ENCODE results near the gene CST9. TPM values are rescaled to one million over a fixed set of nuclear protein-coding genes. Genes with fewer than 3 reads are reported as not detected.
A peak's percentile ranks its signal among the peaks of the same experiment; 100 is the strongest.
"Not testable (repeated sequence)": the region's sequence is repeated elsewhere in the genome, so short reads cannot be mapped to it uniquely, and the experiment has no call there.

The CST9 gene
- polyA plus RNA-seq, 2 of the 4 experiments (the other 2 are of a cell fraction) = not detected

GRCh38 chr20:23623666-23624323, 18.1 kb upstream of the CST9 start:
- peak overlapping the region; percentile 89; the same call in 2 of the 3 replicates for H3K4me2 ChIP-seq
- H3K27ac ChIP-seq = peak overlapping the region; percentile 2 to 74; a peak in 3 of 6 replicates
- ChIA-PET POLR2A (interaction anchor here (1.4 kb wide), 1 partner anchor 13 kb away, joined by 19 read pairs; the partner anchor contains the start of gene CST3), CTCF (interaction anchor here (0.7 to 1.2 kb wide), 3 partner anchors 15 to 206 kb away, joined by 3 read pairs; no protein-coding TSS in a partner anchor)
- H3K9me3 ChIP-seq = 0 out of 3 replicates have a peak, but pooled peaks cover 5% of the 10 kb centered on the region
- 74% methylated on average over 4 of the region's 4 CpGs for WGBS (ENCODE audit: missing lambda C conversion rate)
- peaks cover 30% of the 10 kb centered on the region for H3K4me1 ChIP-seq
- DNase-seq (ENCODE audit: low read depth in 1 of 2, low spot score in 1 of 2) = no peak
- no peak overlapping the region for H3K4me3 ChIP-seq
- no peak for FAIRE-seq
- TF ChIP-seq SMC3 (IDR thresholded peaks at IDR 0.05) = no peak
- no peak for TF ChIP-seq RCOR1 (IDR thresholded peaks at IDR 0.05; ENCODE audit: low read depth, low read length)
- no peak for TF ChIP-seq HDAC2 (IDR thresholded peaks at IDR 0.05)
- no peak for TF ChIP-seq FOSL2 (IDR thresholded peaks at IDR 0.05)
- TF ChIP-seq FOSL2 (CRISPR knock-in tag; IDR thresholded peaks at IDR 0.05) = no peak
- no peak for TF ChIP-seq ZSCAN20 (CRISPR knock-in tag; IDR thresholded peaks at IDR 0.05)
- no peak for TF ChIP-seq JUN (IDR thresholded peaks at IDR 0.05)
- TF ChIP-seq GATA3 (IDR thresholded peaks at IDR 0.05; ENCODE audit: borderline replicate concordance) = no peak
- no peak for TF ChIP-seq PHF8 (IDR thresholded peaks at IDR 0.05; ENCODE audit: borderline replicate concordance, low read depth)
- no peak for TF ChIP-seq CEBPB (IDR thresholded peaks at IDR 0.05)
- TF ChIP-seq EHMT2 (IDR thresholded peaks at IDR 0.05; ENCODE audit: low read depth) = no peak
- TF ChIP-seq, protein P1, sequence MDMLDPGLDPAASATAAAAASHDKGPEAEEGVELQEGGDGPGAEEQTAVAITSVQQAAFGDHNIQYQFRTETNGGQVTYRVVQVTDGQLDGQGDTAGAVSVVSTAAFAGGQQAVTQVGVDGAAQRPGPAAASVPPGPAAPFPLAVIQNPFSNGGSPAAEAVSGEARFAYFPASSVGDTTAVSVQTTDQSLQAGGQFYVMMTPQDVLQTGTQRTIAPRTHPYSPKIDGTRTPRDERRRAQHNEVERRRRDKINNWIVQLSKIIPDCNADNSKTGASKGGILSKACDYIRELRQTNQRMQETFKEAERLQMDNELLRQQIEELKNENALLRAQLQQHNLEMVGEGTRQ (IDR thresholded peaks at IDR 0.05) = no peak
- no peak for ATAC-seq

DNA sequence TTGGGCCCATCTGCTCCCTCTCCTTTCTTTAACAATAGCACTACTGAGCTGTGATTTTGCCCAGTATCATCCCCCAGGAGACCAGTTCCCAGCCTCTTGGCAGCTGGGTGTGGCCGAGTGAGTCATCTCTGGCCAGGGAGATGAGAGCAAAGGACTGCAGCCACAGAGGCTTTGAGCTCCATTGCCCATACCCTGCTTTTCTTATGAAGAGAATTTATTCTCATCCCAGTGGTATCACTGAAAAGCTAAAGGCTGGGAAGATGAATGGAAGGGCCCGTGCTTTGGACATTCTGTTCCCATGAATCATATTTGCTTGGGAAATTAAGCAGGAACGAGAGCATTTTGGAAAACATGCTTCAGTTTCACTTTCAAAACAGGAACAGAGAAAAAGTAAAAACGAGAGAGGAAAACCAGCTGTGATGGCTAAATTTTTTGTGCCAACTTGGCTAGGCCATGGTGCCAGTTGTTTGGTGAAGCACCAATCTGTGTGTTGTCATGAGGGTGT, 17.2 kb upstream of the CST9 start:
- DNase-seq (ENCODE audit: low read depth in 1 of 2, low spot score in 1 of 2) (peak; percentile 80 to 95), ATAC-seq (peak; percentile 97 to 99), FAIRE-seq (peak; percentile 39)
- peak overlapping the region; percentile 89 for H3K4me2 ChIP-seq
- CTCF ChIA-PET = interaction anchor here (0.6 to 4.0 kb wide), 6 partner anchors 14 to 181 kb away, joined by 3 to 17 read pairs (median 4); no protein-coding TSS in a partner anchor
- peak overlapping the region; percentile 31 for H3K4me3 ChIP-seq
- H3K27ac ChIP-seq = peak overlapping the region; percentile 74 to 92
- 5% methylated on average over 4 of the region's 4 CpGs for WGBS (ENCODE audit: missing lambda C conversion rate)
- peaks cover 26% of the 10 kb centered on the region for H3K4me1 ChIP-seq
- TF ChIP-seq RAD21 (conservative IDR thresholded peaks at IDR 0.05 in 1 of 2, IDR thresholded peaks at IDR 0.05 in 1 of 2) (0 out of 5 replicates have a peak, but pooled peaks of 1 of the 2 experiments have one; percentile 9), ZNF302 (CRISPR knock-in tag; IDR thresholded peaks at IDR 0.05) (no peak), GATA3 (IDR thresholded peaks at IDR 0.05; ENCODE audit: borderline replicate concordance) (no peak), ATOH8 (CRISPR knock-in tag; IDR thresholded peaks at IDR 0.05; ENCODE audit: low read depth) (no peak), POLR2A (IDR thresholded peaks at IDR 0.05; ENCODE audit: low read length) (0 out of 2 replicates have a peak, but pooled peaks have one; percentile 19), FOSL2 (IDR thresholded peaks at IDR 0.05) (peak; percentile 78; the same call in 1 of the 2 replicates), FOSL2 (CRISPR knock-in tag; IDR thresholded peaks at IDR 0.05) (peak; percentile 90), NR3C1 (IDR thresholded peaks at IDR 0.05) (no peak), JUN (IDR thresholded peaks at IDR 0.05) (0 out of 5 replicates have a peak, but pooled peaks of 1 of the 2 experiments have one; percentile 45), MAX (IDR thresholded peaks at IDR 0.05) (peak; percentile 33; the same call in 1 of the 2 replicates), MAFK (IDR thresholded peaks at IDR 0.05; ENCODE audit: partially characterized antibody) (peak; percentile 2), BCL3 (IDR thresholded peaks at IDR 0.05) (no peak), HES2 (IDR thresholded peaks at IDR 0.05) (no peak), ZSCAN20 (CRISPR knock-in tag; IDR thresholded peaks at IDR 0.05) (no peak)
- POLR2A ChIA-PET = interaction anchor here (1.1 to 1.4 kb wide), 3 partner anchors 9 to 273 kb away, joined by 3 to 19 read pairs (median 3); partner anchors contain the start of gene CST3
- H3K9me3 ChIP-seq = no peaks in the 10 kb centered on the region; the same call in 2 of the 3 replicates

DNA sequence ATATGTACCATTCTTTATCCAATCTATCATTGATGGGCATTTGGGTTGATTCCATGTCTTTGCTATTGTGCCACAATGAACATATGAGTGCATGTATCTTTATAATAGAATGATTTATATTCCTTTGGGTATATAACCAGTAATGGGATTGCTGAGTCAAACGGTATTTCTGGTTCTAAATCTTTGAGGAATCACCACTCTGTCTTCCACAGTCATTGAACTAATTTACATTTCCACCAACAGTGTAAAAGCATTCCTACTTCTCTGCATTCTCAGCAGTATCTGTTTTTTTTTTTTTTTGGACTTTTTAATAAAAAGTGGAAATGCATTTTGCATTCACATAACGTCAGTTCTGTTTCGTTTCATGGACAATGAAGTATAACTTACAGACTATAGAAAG, 16.7 kb upstream of the CST9 start:
- CTCF ChIA-PET = interaction anchor here (0.6 to 4.0 kb wide), 6 partner anchors 13 to 181 kb away, joined by 3 to 17 read pairs (median 4); no protein-coding TSS in a partner anchor
- POLR2A ChIA-PET = interaction anchor here (1.1 to 1.4 kb wide), 3 partner anchors 9 to 273 kb away, joined by 3 to 19 read pairs (median 3); partner anchors contain the start of gene CST3
- peak overlapping the region; percentile 74 to 92 for H3K27ac ChIP-seq
- not testable (repeated sequence) for DNase-seq (ENCODE audit: low read depth in 1 of 2, low spot score in 1 of 2); H3K4me3 ChIP-seq; FAIRE-seq; ATAC-seq; H3K9me3 ChIP-seq
- H3K4me2 ChIP-seq = peak overlapping the region; percentile 89
- H3K4me1 ChIP-seq = peaks cover 26% of the 10 kb centered on the region
- 69% methylated on average over 3 of the region's 3 CpGs for WGBS (ENCODE audit: missing lambda C conversion rate)

DNA sequence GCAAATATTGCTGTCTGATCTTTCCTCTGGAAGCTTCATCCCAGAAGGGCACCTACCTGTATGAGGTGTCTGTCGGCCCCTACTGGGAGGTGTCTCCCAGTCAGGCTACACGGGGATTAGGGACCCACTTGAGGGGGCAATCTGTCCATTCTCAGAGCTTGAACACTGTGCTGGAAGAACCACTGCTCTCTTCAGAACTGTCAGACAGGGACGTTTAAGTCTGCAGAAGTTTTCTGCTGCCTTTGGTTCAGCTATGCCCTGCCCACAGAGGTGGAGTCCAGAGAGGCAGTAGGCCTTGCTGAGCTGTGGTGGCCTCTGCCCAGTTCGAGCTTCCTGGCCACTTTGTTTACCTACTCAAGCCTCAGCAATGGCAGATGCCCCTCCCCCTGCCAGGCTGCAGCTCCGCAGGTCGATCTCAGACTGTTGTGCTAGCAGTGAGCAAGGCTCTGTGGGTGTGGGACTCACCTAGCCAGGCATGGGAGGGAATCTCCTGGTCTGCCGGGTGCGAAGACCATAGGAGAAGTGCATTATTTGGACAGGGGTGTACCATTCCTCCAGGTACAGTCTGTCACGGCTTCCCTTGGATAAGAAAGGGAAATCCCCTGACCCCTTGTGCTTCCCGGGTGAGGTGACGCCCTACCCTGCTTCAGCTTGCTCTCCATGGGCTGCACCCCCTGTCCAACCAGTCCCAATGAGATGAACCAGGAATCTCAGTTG, 15.1 kb upstream of the CST9 start:
- not testable (repeated sequence) for H3K27ac ChIP-seq; DNase-seq (ENCODE audit: low read depth in 1 of 2, low spot score in 1 of 2); H3K9me3 ChIP-seq; H3K4me3 ChIP-seq; FAIRE-seq; ATAC-seq; H3K4me2 ChIP-seq
- WGBS (ENCODE audit: missing lambda C conversion rate) = 75% methylated on average over 11 of the region's 11 CpGs
- CTCF ChIA-PET = interaction anchor here (1.1 to 4.0 kb wide), 7 partner anchors 10 to 179 kb away, joined by 3 to 17 read pairs (median 4); no protein-coding TSS in a partner anchor
- POLR2A ChIA-PET = interaction anchor here (1.0 kb wide), 1 partner anchor 17 kb away, joined by 3 read pairs; the partner anchor contains the start of gene CST3
- H3K4me1 ChIP-seq = peaks cover 17% of the 10 kb centered on the region

Measured in A549 (cell line).